Measurements from ENCODE around the gene PROSER3. TPM values are rescaled to one million over a fixed set of nuclear protein-coding genes. Genes with fewer than 3 reads are reported as not detected.
A peak's percentile ranks its signal among the peaks of the same experiment; 100 is the strongest.

The PROSER3 gene
- total and polyA plus RNA-seq, 8 donors, result 7.2 to 19.6 (median 8.6) TPM

GRCh38 chr19:35773020-35773806 lies 15.2 kb downstream of the PROSER3 start:
- no peaks in the 10 kb centered on the region for H3K36me3 ChIP-seq
- H3K4me1 ChIP-seq, result no peaks in the 10 kb centered on the region
- ATAC-seq (no peak), DNase-seq (no peak), FAIRE-seq (no peak)
- no peak overlapping the region for H3K27ac ChIP-seq
- intact Hi-C loops (cut with DNase I), result no loop called here
- TF ChIP-seq, protein P1, sequence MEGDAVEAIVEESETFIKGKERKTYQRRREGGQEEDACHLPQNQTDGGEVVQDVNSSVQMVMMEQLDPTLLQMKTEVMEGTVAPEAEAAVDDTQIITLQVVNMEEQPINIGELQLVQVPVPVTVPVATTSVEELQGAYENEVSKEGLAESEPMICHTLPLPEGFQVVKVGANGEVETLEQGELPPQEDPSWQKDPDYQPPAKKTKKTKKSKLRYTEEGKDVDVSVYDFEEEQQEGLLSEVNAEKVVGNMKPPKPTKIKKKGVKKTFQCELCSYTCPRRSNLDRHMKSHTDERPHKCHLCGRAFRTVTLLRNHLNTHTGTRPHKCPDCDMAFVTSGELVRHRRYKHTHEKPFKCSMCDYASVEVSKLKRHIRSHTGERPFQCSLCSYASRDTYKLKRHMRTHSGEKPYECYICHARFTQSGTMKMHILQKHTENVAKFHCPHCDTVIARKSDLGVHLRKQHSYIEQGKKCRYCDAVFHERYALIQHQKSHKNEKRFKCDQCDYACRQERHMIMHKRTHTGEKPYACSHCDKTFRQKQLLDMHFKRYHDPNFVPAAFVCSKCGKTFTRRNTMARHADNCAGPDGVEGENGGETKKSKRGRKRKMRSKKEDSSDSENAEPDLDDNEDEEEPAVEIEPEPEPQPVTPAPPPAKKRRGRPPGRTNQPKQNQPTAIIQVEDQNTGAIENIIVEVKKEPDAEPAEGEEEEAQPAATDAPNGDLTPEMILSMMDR (IDR thresholded peaks at IDR 0.05), result no peak
- no peak overlapping the region for H3K4me3 ChIP-seq
- no peaks in the 10 kb centered on the region for H3K9me3 ChIP-seq
- 40 to 46% methylated on average over 9 of the region's 9 CpGs for WGBS, 2 donors
- H3K27me3 ChIP-seq, result no peaks in the 10 kb centered on the region

- Histone ChIP-seq H3K4me3 (peak overlapping the region in 2 of 4 donors; percentile 70 to 80), H3K4me1 (no peaks in the 10 kb centered on the region), H3K27ac (no peak overlapping the region), H3K27me3 (no peaks in the 10 kb centered on the region), H3K36me3 (no peaks in the 10 kb centered on the region), H3K9me3 (no peaks in the 10 kb centered on the region)
- intact Hi-C loops (cut with DNase I), result no loop called here
- FAIRE-seq (no peak), ATAC-seq (no peak), DNase-seq (peak in 2 of 6 donors; percentile 32 to 57)
- TF ChIP-seq, protein P1 (IDR thresholded peaks at IDR 0.05), result no peak
- 20 to 32% methylated on average over 16 of the region's 16 CpGs for WGBS, 2 donors
These were observed 16.5 kb downstream of the PROSER3 start for GRCh38 chr19:35774274-35775045.

DNA sequence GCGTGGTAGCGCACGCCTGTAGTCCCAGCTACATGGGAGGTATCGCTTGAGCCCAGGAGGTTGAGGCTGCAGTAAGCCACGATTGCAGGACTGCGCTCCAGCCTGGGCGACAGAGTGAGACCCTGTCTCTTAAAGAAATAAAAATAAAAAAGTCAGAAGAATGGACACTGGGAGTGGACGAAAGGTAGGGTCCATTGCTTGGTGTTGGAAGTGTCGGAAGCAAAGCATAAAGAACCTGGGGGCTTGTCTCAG lies 17.0 kb downstream of the PROSER3 start:
- FAIRE-seq (no peak), DNase-seq (no peak), ATAC-seq (peak; percentile 2 to 28 (median 18))
- WGBS, 2 donors, result 6 to 17% methylated on average over 9 of the region's 9 CpGs
- no peaks in the 10 kb centered on the region for H3K27me3 ChIP-seq
- H3K4me1 ChIP-seq, result no peaks in the 10 kb centered on the region
- no peak overlapping the region for H3K27ac ChIP-seq
- H3K9me3 ChIP-seq, result no peaks in the 10 kb centered on the region
- H3K4me3 ChIP-seq, result peak overlapping the region in 3 of 4 donors; percentile 70 to 95 (median 80)
- intact Hi-C loops (cut with DNase I), result no loop called here
- no peaks in the 10 kb centered on the region for H3K36me3 ChIP-seq
- TF ChIP-seq, protein P1 (IDR thresholded peaks at IDR 0.05), result no peak

DNA sequence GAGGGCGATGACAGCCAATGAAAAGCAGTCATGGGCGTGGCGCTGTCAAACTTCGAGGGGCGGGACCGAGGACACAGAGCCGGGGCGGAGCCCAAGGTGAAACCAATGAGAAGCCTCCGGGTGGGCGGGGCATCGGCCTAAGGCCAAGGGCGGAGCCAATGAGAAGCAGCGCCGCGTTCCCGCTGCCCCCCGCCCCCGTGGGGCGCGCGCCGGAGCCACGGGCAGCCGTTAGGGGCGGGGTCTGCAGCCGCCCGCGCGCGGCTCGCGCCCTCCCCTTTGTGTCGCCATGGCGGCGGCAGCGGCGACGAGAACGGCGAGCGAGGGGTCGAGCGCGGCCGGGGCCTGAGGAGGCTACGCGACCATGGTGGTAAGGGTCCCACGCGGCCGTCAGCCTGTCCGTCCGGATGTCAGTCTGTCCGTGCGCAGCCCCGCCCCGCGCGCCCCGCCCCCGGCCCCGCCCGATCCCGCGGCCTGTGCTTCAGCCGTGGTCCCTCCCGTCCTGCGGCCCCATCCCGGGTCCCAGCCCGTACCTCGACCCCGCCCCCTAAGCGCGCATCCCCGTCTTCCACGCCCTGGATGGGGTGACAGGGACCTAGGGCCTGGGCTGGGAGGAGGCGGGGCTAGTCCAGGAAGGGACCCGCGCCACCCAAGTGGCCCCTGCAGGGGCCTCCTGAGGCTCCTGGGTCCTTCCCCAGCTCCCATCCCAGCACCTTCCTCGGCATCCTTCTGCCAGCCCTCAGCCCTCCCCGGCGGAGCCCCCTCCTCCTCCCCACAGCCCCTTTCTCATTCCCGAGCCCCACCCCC lies 17.5 kb downstream of the PROSER3 start, which contains the start of gene ARHGAP33:
Gene ARHGAP33 (plus strand): TSS at position 267 of the 804 bp plus-strand sequence. CDS start 95 bp downstream, at position 362.
- no peaks in the 10 kb centered on the region for H3K4me1 ChIP-seq
- DNase-seq (peak; percentile 99 to 100 (median 100)), ATAC-seq (peak; percentile 99 to 100 (median 99)), FAIRE-seq (peak; percentile 20)
- TF ChIP-seq, protein P1 (IDR thresholded peaks at IDR 0.05), result no peak
- no peak within 1 kb of the TSS for H3K27ac ChIP-seq
- no peaks in the 10 kb centered on the region for H3K9me3 ChIP-seq
- intact Hi-C loops (cut with DNase I), result no loop called here
- H3K36me3 ChIP-seq, result no peaks in the 10 kb centered on the region
- 0 to 1% methylated on average over 29 to 82 of the region's 82 CpGs for WGBS, 2 donors
- H3K4me3 ChIP-seq, result peak within 1 kb of the TSS; percentile 70 to 95 (median 76)
- H3K27me3 ChIP-seq, result no peaks in the 10 kb centered on the region
